Breast epithelium (tissue), 3 donors: Measurements from ENCODE around the gene RPS29.

Source experiments
- POLR2A ChIP-seq: fragments of 450-650 bp; IDR thresholded peaks from one replicate; pipeline ENCODE4 v1.6.1; 2016; ENCODE audit warnings: antibody characterized with exemption, mild to moderate bottlenecking, moderate library complexity
- TF ChIP-seq, protein P1 (sequence below), 3 donors: fragments of 450-650 bp; IDR thresholded peaks; one replicate each; pipeline ENCODE4 v1.5.1; 2016 to 2017; ENCODE audit warnings: antibody characterized with exemption in 3 of 3, mild to moderate bottlenecking in 3 of 3, moderate library complexity in 3 of 3

DNA sequence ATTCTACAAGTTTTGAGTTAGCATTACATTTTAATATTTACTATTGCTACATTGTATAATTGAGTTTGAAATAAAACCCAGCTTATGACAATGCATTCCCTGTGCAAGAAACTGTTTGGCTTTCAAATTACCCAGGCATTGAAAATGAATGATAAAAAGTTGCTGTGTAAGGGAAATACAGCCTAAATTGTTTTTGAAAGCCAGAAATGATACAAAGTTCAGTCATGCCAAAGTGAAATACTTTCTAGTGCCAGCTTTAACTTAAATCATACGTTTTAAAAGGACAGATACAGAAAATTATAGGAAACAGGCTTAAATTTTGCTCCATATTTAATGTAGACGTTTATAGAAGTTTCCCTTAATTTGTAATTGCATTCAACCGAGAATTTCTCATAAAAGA lies 37.2 kb upstream of the RPS29 start:
- TF ChIP-seq POLR2A, result no peak
- TF ChIP-seq, protein P1, sequence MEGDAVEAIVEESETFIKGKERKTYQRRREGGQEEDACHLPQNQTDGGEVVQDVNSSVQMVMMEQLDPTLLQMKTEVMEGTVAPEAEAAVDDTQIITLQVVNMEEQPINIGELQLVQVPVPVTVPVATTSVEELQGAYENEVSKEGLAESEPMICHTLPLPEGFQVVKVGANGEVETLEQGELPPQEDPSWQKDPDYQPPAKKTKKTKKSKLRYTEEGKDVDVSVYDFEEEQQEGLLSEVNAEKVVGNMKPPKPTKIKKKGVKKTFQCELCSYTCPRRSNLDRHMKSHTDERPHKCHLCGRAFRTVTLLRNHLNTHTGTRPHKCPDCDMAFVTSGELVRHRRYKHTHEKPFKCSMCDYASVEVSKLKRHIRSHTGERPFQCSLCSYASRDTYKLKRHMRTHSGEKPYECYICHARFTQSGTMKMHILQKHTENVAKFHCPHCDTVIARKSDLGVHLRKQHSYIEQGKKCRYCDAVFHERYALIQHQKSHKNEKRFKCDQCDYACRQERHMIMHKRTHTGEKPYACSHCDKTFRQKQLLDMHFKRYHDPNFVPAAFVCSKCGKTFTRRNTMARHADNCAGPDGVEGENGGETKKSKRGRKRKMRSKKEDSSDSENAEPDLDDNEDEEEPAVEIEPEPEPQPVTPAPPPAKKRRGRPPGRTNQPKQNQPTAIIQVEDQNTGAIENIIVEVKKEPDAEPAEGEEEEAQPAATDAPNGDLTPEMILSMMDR (IDR thresholded peaks at IDR 0.05), result no peak
